Esophagus squamous epithelium (tissue), 4 donors: ENCODE measurements around the gene TGFBR3.

ENCODE experiments used
- CTCF ChIP-seq, 6 experiments: fragments of 450-650 bp in 4 of 6; fragments of 200-600 bp in 2 of 6; sonication (generic) in 2 of 6; IDR thresholded peaks; one replicate each; pipeline ENCODE4 v1.5.1; 2016 to 2019; ENCODE audit warnings: antibody characterized with exemption in 6 of 6, mild to moderate bottlenecking in 4 of 6, moderate library complexity in 4 of 6
- POLR2A ChIP-seq, 4 donors: fragments of 450-650 bp; IDR thresholded peaks; one replicate each; pipeline ENCODE4 v1.6.1; 2017; ENCODE audit warnings: antibody characterized with exemption in 4 of 4, mild to moderate bottlenecking in 4 of 4, moderate library complexity in 3 of 4

DNA sequence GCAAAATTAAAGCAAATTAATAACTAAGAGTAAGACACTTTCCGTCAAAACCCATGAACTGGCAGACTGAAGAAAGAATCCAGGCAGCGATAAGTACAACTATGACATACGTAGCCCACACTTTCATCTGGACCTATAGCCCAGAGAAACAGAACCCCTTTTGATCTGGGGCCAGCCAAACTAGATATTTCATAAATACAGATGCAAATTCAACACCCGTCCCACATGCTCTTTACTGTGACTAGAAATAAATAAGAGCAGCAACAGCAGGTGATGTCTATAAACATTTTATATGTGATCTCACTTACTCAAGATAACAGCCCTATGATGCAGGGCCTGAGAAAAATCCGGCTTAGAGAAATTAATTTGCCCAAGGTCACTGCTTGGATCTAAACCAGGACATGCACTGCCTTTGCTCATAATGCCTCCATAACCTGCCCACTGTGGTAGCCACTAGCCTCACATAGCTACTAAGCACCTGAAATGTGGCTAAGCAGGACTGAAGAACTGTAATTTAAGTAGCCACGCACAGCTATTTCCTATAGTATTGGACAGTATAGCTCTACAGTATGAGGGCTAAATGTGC is 130.2 kb downstream of the TGFBR3 start:
- TF ChIP-seq CTCF (IDR thresholded peaks at IDR 0.05), result no peak
- TF ChIP-seq POLR2A (IDR thresholded peaks at IDR 0.05), result no peak
